Fibroblast of skin of left quadriceps (primary cell): Measurements from ENCODE around the gene EMC10.

Experiments used
- DNase-seq, 2 experiments: peaks; one replicate each; pipeline ENCODE4 v3.0.0-alpha.2; 2013; ENCODE audit warnings: low read depth in 2 of 2

EMC10 gene

GRCh38 chr19:50478901-50479715 is 2.8 kb downstream of the EMC10 start:
- DNase-seq = no peak

- no peak for DNase-seq
Observed at GRCh38 chr19:50479761-50480251, 3.5 kb downstream of the EMC10 start.

DNA sequence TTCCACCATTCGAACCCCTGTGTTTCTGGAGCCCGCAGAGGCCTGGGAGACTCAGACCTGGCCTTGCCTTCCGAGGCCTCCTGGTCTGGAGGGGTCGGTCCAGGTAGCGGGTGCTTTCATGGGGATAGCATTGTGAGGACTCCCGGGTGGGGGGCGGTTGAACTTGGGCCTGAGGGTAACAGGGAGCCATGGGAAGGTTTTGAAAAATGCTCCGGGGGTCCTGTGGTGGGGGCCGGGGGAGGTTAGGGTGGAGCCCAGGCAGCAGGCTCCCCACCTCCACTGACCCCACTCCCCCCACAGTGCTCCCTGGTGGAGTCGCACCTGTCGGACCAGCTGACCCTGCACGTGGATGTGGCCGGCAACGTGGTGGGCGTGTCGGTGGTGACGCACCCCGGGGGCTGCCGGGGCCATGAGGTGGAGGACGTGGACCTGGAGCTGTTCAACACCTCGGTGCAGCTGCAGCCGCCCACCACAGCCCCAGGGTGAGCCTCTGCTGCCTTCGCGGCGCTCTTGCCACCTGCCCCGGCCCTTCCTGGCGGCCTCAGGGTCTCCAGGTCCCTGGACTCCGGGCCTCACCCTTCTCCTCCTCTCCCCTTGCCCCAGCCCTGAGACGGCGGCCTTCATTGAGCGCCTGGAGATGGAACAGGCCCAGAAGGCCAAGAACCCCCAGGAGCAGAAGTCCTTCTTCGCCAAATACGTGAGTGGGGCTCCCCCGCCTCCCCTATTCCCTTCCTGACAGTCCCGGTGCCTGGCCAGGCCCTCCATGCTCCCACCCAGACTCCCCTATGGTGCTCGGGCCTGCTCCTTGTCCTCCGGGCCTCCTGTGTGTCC is 4.2 kb downstream of the EMC10 start:
- DNase-seq = no peak

DNA sequence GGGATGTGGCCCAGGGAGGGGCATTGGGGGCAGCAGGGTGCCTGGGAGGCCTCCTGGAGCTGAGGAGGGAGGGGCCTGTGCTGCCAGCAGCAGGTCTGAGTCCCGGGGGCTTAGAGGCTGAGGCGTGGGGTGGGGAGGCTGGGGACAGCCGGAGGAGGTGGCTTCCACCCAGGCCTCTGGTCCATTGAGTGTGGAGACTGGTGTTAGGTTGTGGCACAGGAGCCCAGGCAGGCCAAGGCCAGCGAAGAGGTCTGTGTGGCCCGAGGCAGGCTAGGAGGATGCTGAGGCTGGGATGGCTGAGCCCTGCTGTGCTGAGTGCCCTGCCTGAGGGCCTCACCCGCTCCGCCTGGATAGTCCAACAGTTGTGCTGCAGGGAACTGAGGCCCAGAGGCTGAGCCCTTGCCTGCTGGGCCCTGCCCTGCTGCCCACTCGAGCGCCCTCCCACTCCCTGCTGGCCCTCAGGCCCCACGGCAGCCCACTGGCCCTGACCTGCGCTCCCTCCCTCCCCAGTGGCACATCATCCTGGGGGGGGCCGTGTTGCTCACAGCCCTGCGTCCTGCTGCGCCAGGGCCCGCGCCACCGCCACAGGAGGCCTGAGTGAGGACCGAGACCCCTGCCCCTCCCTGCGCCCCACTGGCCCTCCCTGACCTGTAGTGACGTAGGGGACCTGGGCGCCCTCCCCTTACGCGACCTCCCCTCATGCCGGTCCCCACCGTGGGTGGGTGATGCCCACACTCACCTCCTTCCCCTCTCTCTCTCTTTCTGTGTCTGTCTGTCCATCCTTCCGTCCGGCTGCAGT is 5.2 kb downstream of the EMC10 start:
- DNase-seq = no peak

DNA sequence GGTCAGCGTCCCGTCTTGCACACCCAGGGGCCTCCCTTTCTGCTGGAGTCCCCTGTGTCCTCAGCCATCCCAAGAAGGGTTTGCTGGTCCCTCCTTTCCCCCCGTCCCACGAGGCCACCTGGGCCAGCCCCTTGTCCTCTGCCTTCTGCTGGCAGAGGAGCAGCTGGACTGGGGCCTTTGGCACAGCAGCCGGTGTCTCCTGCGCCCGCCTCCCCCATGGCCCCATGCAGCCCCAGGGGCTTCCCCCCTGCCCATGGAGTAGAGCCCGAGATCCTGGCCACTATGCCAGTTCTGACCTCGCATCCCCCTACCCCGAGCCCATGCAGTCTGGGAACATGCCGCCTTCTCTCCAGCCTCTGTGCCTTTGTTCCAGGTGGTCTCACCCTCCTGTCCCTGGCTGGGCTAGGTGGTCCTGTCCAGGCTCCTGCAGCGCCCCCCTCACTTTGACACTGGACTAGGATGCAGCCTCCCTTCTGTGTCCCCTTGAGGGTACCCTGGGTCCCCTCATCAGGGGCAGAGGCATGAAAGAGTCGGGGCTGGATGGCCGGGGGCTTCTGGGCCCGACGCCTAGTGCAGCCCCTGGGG is 6.1 kb downstream of the EMC10 start:
- no peak for DNase-seq

DNA sequence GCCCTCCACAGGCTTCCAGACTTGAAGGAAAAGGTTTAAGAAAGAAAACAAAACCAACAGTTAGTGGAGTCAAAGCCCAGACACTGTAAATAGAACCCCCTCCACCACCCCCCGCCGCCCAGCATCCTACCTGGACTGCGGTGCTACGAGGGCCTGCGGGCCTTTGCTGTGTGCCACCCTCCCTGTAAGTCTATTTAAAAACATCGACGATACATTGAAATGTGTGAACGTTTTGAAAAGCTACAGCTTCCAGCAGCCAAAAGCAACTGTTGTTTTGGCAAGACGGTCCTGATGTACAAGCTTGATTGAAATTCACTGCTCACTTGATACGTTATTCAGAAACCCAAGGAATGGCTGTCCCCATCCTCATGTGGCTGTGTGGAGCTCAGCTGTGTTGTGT is 6.6 kb downstream of the EMC10 start:
- DNase-seq = no peak

GRCh38 chr19:50485284-50485955 is 9.1 kb downstream of the EMC10 start:
- DNase-seq = no peak

GRCh38 chr19:50486823-50487515 is 10.7 kb downstream of the EMC10 start:
- DNase-seq = no peak

DNA sequence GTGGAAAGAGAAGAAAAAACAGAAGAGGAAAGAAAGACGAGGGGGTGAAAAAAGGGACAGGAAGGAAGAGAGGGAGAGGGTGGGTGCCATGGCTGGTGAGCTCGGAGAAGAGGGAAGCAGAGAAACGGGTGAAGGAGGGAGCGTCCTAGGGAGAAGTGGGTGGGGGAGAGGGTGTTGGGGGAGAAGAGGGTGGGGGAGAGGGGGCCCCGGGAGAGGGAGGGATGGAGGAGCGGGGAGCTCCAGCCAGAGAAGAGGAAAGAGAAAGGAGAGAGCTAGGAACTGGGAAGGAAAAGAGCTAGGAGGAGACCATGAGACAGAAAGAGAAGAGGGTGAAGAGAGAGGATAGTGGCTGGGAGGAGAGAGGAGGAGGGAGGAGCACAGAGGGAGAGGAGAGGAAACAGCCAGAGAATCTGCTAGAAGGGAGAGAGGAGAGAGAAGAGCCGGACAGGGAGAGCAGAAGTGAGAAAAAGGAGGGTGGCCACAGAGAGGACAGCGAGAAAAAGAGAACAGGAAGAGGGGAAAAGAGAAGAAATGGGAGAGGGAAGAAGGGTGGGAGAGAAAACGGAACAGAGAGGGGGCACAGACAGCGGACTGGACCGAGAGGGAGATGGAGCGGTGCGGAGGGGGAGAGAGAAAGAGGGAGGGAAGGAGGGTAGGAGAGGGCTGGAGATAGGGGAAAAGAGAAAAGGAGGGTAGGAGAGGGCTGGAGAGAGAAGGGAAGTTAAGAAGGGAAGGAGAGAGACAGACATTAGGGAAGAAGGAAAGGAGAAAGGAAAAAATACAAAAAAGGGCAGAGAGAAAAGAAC is 12.3 kb downstream of the EMC10 start:
- no peak for DNase-seq

DNA sequence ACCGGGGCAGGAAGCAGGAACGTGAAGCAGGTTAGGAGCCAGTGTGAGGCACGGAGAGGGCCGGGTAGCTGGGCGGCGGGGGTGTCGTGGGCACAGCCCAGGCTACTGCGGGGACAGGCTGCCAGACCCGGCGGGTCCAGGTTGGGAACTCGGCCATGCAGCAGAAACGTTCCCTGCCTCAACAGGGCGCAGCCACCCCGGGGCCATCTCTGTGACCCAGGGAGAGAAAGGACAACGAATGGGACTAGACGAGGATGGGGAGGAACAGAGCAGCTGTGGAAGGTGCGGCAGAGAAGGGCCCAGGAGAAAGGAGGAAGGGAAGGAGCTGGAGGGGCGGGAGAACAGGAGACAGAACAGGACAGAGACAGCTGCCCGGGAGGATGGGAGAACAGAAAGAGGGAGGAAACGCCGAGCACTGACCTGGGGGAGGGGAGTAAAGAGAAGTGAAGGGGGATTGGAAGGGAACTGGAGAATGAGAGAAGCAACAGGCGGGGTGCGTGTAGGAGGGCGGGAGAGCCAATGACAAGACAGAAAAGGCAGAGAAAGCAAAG is 13.2 kb downstream of the EMC10 start:
- DNase-seq = no peak

DNA sequence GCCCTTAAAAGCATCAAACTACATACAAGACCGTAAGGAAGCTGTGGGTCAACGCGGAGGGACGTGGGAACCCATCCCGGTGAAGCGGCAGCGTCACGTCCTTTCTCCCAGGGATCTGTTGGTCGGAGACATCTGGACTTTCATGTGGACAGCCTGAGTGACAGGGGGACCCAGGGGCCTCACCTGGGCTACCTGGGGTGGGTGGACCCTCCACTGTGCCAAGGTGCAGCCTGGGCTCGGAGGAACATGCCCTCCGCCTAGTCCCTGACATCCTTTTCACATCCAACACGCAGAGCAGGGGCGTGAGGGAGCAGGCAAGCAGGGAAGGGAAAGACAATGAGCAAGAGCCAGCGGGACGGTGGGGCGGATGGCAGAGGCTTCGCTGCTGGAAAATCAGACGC is 14.1 kb downstream of the EMC10 start:
- no peak for DNase-seq

- no peak for DNase-seq
Observed at GRCh38 chr19:50490991-50491472, 14.7 kb downstream of the EMC10 start.

DNA sequence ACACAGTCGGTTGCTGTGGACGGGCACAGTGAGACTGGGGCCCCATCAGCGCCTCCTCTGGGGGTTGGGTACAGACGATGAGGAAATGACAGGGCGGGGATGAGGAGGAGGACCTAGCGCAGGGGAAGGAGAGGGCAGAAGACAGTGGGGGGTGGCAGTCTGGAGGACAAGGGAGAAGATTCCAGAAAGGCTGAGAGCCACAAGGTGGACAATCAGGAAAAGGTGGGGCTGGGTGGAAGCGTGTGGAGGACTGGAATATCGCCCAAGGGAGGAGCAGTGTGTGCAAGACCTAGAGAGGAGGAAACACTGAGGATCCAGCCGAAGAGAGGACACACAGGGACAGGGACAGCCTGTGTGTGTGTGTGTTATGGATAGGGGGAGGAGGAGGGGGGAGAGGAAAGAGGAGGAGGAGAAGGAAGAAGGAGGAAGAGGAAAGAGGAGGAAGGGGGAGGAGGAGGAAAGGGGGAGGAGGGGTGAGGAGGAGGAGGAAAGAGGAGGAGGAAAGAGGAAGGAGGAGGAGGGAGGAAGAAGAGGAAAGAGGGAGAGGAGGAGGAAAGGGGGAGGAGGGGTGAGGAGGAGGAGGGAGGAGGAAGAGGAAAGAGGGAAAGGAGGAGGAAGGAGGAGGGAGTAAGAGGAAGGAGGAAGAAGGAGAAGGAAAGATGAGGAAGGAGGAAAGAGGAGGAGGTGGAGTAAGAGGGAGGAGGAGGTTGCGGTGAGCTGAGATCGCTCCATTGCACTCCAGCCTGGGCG is 16.2 kb downstream of the EMC10 start:
- no peak for DNase-seq

DNA sequence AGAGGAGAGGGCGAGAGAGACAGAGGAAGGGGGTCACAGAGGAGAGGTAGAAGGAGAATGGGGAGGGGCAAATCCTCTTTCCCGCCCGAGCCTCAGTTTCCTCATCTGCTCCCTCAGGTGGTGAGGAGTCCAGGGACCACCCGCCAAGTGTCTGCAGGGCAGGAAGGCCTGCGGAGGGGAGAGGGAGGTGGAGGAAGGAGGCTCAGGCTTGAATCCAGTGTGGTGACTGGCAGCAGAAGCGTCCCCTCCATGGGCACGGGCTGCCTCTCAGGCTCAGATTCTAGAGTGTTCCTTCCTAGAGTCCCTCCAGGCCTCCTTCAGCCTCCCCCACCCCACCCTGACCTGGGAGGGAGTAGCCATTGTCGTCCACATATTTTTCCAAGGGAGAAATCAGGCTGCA is 16.9 kb downstream of the EMC10 start:
- no peak for DNase-seq

- DNase-seq = no peak
Observed at GRCh38 chr19:50494186-50495019, 18.1 kb downstream of the EMC10 start.

DNA sequence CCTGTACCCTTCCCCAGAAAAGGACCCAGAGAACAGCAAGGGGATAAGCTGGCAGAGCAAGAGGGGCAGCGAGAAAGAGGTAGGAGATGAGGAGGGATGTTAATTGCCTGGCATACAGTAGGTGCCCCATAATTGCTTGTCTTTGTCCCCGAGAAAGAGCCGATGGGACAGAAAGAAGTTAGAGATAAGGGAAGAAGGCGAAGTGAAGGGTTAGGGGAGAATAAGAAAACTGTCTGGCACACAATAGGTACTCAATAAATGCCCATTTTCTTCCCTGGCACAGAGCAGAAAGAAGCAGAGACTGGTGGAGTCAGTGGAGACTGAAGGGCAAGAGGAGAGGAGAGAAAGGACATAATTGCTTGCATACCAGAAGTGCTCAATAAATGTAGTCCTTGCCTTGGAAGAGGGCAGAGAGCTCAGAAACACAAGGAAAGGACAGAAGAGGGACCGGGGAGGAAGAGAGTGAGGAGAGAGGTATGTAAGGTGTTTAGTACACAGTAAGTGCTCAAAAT is 18.8 kb downstream of the EMC10 start:
- no peak for DNase-seq
